Dermis lymphatic vessel endothelial cell (primary cell): ENCODE measurements around the gene TBC1D17. TPM values are rescaled to one million over a fixed set of nuclear protein-coding genes. Genes with fewer than 3 reads are reported as not detected.

Experiments
- total RNA-seq: library from RNA; depleted of rRNA; stranded (reverse); fragments of >200 nt; gene quantifications from 2 replicates; pipeline ENCODE4 v1.2.1, GENCODE V29; 2014

Gene TBC1D17
- total RNA-seq = 5.2 and 7.2 TPM in 2 replicates

GRCh38 chr19:49877020-49877878, at the start of gene TBC1D17, which contains the start of gene AKT1S1:
Gene TBC1D17 (plus strand): TSS chr19:49877702. CDS start chr19:49877724, 22 bp downstream.
Gene AKT1S1 (minus strand): TSS chr19:49877355. CDS start chr19:49873295, 4,060 bp downstream.

GRCh38 chr19:49850487-49851342, 26.8 kb upstream of the TBC1D17 start, which contains the start of gene PTOV1:
Gene PTOV1 (plus strand): TSS chr19:49851159.

GRCh38 chr19:49866933-49867782, 10.3 kb upstream of the TBC1D17 start, which contains the start of gene PNKP:
Gene PNKP (minus strand): TSS chr19:49867576. CDS start chr19:49867204, 372 bp downstream.

GRCh38 chr19:49896863-49897621, 19.5 kb downstream of the TBC1D17 start, which contains the start of gene IL4I1:
Gene IL4I1 (minus strand): TSS chr19:49896887. CDS start chr19:49896160, 727 bp downstream.

GRCh38 chr19:49929121-49929610, 51.7 kb downstream of the TBC1D17 start, which contains the start of the genes ATF5 and NUP62:
Gene ATF5 (plus strand): TSS chr19:49929205. CDS start chr19:49930851, 1,646 bp downstream.
Gene NUP62 (minus strand): TSS chr19:49929504. CDS start chr19:49909807, 19,697 bp downstream.

Other genes with a start within 250 kb of the TBC1D17 start
- 13.0 and 20.7 TPM in 2 replicates for gene RRAS, start 237.6 kb upstream of the TBC1D17 start, total RNA-seq
- gene SCAF1, start 235.5 kb upstream of the TBC1D17 start, total RNA-seq = 4.3 and 4.9 TPM in 2 replicates
- 28.6 and 36.0 TPM in 2 replicates for gene IRF3, start 211.8 kb upstream of the TBC1D17 start, total RNA-seq
- gene BCL2L12, start 211.8 kb upstream of the TBC1D17 start, total RNA-seq = 2.6 and 3.4 TPM in 2 replicates
- gene PRMT1, start 200.4 kb upstream of the TBC1D17 start, total RNA-seq = 308 and 326 TPM in 2 replicates
- 0.22 and 0.52 TPM in 2 replicates for gene ADM5, start 188.1 kb upstream of the TBC1D17 start, total RNA-seq
- 11.8 and 12.5 TPM in 2 replicates for gene CPT1C, start 186.6 kb upstream of the TBC1D17 start, total RNA-seq
- gene TSKS, start 114.4 kb upstream of the TBC1D17 start, total RNA-seq = under 0.01 TPM in 2 replicates
- gene AP2A1, start 110.7 kb upstream of the TBC1D17 start, total RNA-seq = 41.2 and 50.7 TPM in 2 replicates
- 12.2 and 14.2 TPM in 2 replicates for gene FUZ, start 64.4 kb upstream of the TBC1D17 start, total RNA-seq
- gene MED25, start 59.4 kb upstream of the TBC1D17 start, total RNA-seq = 11.1 and 12.6 TPM in 2 replicates
- gene PTOV1, start 26.5 kb upstream of the TBC1D17 start, total RNA-seq = 43.1 and 44.1 TPM in 2 replicates
- 30.9 and 31.3 TPM in 2 replicates for gene PNKP, start 10.1 kb upstream of the TBC1D17 start, total RNA-seq
- 5.9 and 6.8 TPM in 2 replicates for gene AKT1S1, start 347 bp upstream of the TBC1D17 start, total RNA-seq
- gene IL4I1, start 19.2 kb downstream of the TBC1D17 start, total RNA-seq = 0.52 and 1.6 TPM in 2 replicates
- gene ATF5, start 51.5 kb downstream of the TBC1D17 start, total RNA-seq = 2.6 and 3.5 TPM in 2 replicates
- 16.6 and 17.8 TPM in 2 replicates for gene NUP62, start 51.8 kb downstream of the TBC1D17 start, total RNA-seq
- gene SIGLEC11, start 83.5 kb downstream of the TBC1D17 start, total RNA-seq = not detected in 2 replicates
- gene VRK3, start 147.7 kb downstream of the TBC1D17 start, total RNA-seq = 15.3 and 16.3 TPM in 2 replicates
- 3.4 and 6.5 TPM in 2 replicates for gene ZNF473, start 148.3 kb downstream of the TBC1D17 start, total RNA-seq